ENCODE results near the gene MOB1A.

DNA sequence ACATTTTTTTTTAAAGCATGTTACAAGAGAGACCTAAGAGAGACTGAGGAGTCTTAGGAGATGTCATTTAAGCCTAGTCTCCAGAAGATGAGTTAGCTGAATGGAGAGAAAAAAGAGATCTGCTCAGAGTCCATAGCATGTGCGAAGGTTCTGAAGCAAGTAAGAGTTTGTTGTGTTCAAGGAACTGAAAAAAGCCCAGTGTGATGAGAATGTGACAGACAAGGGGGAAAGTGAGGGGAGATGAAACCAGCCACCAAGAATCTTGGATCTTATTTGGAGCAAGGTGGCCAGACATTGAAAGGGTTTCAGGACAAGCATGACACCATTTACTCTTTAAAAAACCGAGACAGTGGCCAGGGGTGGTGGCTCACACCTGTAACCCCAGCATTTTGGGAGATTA, 5.2 kb upstream of the MOB1A start:
- TF ChIP-seq, protein P1, sequence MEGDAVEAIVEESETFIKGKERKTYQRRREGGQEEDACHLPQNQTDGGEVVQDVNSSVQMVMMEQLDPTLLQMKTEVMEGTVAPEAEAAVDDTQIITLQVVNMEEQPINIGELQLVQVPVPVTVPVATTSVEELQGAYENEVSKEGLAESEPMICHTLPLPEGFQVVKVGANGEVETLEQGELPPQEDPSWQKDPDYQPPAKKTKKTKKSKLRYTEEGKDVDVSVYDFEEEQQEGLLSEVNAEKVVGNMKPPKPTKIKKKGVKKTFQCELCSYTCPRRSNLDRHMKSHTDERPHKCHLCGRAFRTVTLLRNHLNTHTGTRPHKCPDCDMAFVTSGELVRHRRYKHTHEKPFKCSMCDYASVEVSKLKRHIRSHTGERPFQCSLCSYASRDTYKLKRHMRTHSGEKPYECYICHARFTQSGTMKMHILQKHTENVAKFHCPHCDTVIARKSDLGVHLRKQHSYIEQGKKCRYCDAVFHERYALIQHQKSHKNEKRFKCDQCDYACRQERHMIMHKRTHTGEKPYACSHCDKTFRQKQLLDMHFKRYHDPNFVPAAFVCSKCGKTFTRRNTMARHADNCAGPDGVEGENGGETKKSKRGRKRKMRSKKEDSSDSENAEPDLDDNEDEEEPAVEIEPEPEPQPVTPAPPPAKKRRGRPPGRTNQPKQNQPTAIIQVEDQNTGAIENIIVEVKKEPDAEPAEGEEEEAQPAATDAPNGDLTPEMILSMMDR (IDR thresholded peaks at IDR 0.05; ENCODE audit: insufficient read depth, low read length): no peak
- TF ChIP-seq, protein P2, sequence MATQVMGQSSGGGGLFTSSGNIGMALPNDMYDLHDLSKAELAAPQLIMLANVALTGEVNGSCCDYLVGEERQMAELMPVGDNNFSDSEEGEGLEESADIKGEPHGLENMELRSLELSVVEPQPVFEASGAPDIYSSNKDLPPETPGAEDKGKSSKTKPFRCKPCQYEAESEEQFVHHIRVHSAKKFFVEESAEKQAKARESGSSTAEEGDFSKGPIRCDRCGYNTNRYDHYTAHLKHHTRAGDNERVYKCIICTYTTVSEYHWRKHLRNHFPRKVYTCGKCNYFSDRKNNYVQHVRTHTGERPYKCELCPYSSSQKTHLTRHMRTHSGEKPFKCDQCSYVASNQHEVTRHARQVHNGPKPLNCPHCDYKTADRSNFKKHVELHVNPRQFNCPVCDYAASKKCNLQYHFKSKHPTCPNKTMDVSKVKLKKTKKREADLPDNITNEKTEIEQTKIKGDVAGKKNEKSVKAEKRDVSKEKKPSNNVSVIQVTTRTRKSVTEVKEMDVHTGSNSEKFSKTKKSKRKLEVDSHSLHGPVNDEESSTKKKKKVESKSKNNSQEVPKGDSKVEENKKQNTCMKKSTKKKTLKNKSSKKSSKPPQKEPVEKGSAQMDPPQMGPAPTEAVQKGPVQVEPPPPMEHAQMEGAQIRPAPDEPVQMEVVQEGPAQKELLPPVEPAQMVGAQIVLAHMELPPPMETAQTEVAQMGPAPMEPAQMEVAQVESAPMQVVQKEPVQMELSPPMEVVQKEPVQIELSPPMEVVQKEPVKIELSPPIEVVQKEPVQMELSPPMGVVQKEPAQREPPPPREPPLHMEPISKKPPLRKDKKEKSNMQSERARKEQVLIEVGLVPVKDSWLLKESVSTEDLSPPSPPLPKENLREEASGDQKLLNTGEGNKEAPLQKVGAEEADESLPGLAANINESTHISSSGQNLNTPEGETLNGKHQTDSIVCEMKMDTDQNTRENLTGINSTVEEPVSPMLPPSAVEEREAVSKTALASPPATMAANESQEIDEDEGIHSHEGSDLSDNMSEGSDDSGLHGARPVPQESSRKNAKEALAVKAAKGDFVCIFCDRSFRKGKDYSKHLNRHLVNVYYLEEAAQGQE (IDR thresholded peaks at IDR 0.05; ENCODE audit: insufficient replicate concordance, low read depth): no peak
- no peak for TF ChIP-seq GABPA (IDR thresholded peaks at IDR 0.05; ENCODE audit: low read depth)
- no peak for TF ChIP-seq POLR2AphosphoS5 (IDR thresholded peaks at IDR 0.05; ENCODE audit: low read depth)
- TF ChIP-seq SPI1 (IDR thresholded peaks at IDR 0.05; ENCODE audit: borderline replicate concordance, low read depth): no peak

Data from HL-60 (cell line).